HG02970 (cell line): ENCODE measurements around the gene PYGO2.
"Not testable (repeated sequence)": the region's sequence is repeated elsewhere in the genome, so short reads cannot be mapped to it uniquely, and the experiment has no call there.

Experiments used
- ATAC-seq: cut with Tn5 transposase; IDR thresholded peaks from one replicate; pipeline ENCODE4 v1.9.1; 2021; ENCODE audit warnings: mild to moderate bottlenecking, moderate library complexity, moderate number of reproducible peaks; ENCODE audit not compliant: unreplicated experiment, low FRiP score

PYGO2 gene

GRCh38 chr1:154983776-154984466 is 22.3 kb upstream of the PYGO2 start:
- ATAC-seq = no peak

- peak; percentile 97 for ATAC-seq
Measured at GRCh38 chr1:154982897-154983648, 21.5 kb upstream of the PYGO2 start, which contains the start of gene FLAD1. Gene FLAD1, plus strand, starts transcription at chr1:154983344. Its CDS starts 351 bp downstream, at chr1:154983695.

GRCh38 chr1:154982341-154982740 is 20.8 kb upstream of the PYGO2 start:
- ATAC-seq = no peak

GRCh38 chr1:154978360-154978759 is 16.8 kb upstream of the PYGO2 start:
- no peak for ATAC-seq

- ATAC-seq = not testable (repeated sequence)
Measured at GRCh38 chr1:154977762-154978161, 16.2 kb upstream of the PYGO2 start.

GRCh38 chr1:154975409-154976059 is 14.0 kb upstream of the PYGO2 start:
- ATAC-seq = no peak

GRCh38 chr1:154974808-154975408 is 13.3 kb upstream of the PYGO2 start:
- ATAC-seq = peak; percentile 52

GRCh38 chr1:154974102-154974807 is 12.7 kb upstream of the PYGO2 start, which contains the start of gene CKS1B:
Gene CKS1B, plus strand, starts transcription at chr1:154974681. Its CDS starts 65 bp downstream, at chr1:154974746.
- peak; percentile 78 for ATAC-seq

GRCh38 chr1:154973344-154974101 is 11.9 kb upstream of the PYGO2 start:
- peak; percentile 15 for ATAC-seq

- no peak for ATAC-seq
Measured at GRCh38 chr1:154972517-154973343, 11.1 kb upstream of the PYGO2 start.

GRCh38 chr1:154972213-154972516 is 10.6 kb upstream of the PYGO2 start:
- no peak for ATAC-seq

GRCh38 chr1:154971341-154971998 is 9.9 kb upstream of the PYGO2 start:
- ATAC-seq = no peak

- no peak for ATAC-seq
Measured at GRCh38 chr1:154970631-154971340, 9.2 kb upstream of the PYGO2 start, which contains the start of gene SHC1. Gene SHC1, minus strand, starts transcription at chr1:154970747. Its CDS starts 221 bp downstream, at chr1:154970526.

- ATAC-seq = no peak
Measured at GRCh38 chr1:154969860-154970452, 8.4 kb upstream of the PYGO2 start.

GRCh38 chr1:154969246-154969645 is 7.7 kb upstream of the PYGO2 start:
- no peak for ATAC-seq

GRCh38 chr1:154968731-154969130 is 7.1 kb upstream of the PYGO2 start:
- ATAC-seq = no peak

- no peak for ATAC-seq
Measured at GRCh38 chr1:154967331-154967950, 5.9 kb upstream of the PYGO2 start.
